ENCODE results near the gene TMEM191C. TPM values are rescaled to one million over a fixed set of nuclear protein-coding genes. Genes with fewer than 3 reads are reported as not detected.
"Not testable (repeated sequence)": the region's sequence is repeated elsewhere in the genome, so short reads cannot be mapped to it uniquely, and the experiment has no call there.

Gene TMEM191C
- total RNA-seq, 6 experiments from 2014 or later, result 0.38 to 1.6 (median 0.56) TPM

DNA sequence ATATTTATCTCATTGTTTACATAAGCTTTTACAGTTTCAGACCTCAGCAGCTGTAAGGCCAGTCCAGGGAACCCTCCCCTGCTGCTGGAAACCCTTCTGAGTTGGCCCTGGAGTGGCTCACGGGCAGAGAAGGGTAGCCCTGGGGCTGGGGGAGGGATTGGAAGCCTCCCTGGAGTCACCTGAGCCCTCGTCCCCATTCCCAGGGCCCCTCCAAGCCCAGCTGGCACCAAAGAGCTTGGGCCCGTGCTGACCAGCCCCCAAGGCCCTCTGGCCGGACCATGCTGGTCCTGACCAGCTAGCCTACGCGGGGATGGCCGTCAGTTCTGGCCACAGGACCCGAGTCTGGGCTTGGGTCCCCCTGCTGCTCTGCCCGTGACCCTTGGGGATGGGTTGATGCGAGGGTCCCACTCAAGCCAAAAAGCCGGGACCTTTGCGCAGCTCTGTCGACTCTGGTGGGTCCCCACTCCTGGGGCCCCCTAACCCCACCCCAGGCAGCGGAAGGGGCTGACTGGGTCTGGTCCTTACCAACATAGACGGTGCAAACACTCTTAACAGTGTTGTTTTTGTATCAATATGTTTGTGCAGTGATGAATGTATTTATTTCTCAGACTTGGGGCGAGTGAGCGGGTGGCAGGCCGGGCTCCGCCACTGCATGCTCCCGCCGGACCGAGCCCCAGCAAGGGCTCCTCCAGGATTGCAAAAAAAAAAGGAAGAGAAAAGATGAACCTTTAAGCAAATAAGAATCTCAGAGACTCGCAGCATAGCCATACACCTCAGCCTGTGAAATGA lies 17.5 kb upstream of the TMEM191C start:
- TF ChIP-seq, protein P1, sequence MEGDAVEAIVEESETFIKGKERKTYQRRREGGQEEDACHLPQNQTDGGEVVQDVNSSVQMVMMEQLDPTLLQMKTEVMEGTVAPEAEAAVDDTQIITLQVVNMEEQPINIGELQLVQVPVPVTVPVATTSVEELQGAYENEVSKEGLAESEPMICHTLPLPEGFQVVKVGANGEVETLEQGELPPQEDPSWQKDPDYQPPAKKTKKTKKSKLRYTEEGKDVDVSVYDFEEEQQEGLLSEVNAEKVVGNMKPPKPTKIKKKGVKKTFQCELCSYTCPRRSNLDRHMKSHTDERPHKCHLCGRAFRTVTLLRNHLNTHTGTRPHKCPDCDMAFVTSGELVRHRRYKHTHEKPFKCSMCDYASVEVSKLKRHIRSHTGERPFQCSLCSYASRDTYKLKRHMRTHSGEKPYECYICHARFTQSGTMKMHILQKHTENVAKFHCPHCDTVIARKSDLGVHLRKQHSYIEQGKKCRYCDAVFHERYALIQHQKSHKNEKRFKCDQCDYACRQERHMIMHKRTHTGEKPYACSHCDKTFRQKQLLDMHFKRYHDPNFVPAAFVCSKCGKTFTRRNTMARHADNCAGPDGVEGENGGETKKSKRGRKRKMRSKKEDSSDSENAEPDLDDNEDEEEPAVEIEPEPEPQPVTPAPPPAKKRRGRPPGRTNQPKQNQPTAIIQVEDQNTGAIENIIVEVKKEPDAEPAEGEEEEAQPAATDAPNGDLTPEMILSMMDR (IDR thresholded peaks at IDR 0.05), result no peak
- DNase-seq, result no peak
- no peaks in the 10 kb centered on the region; the same call in 1 of the 2 replicates for H3K27me3 Mint-ChIP-seq (ENCODE audit: insufficient read depth)

DNA sequence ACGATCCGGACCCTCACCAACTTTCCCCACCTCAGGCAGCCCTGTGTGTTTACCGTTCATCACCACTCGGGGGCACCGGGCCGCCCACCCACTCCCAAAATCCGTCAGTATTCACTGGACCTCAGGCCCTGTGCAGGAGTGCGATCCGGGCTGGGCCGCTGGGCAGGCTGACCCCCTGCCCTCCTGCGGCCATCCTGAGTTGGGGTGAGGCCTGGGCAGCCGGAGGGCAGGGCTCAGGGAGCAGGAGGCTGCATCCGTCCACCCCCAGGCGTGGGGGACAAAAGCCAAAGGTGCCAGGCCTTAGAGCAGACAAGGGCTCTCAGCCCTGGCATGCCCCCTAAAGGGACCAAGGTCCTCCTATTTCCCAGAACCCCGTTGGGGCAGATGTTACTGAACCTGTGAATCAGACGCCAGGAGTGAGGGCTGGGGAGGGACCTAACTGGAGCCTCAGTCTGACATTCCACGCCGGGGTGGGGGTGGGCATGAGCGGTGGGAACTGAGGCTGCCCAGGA lies 16.8 kb upstream of the TMEM191C start:
- TF ChIP-seq, protein P1 (IDR thresholded peaks at IDR 0.05), result peak; percentile 32
- Mint-ChIP-seq H3K27me3 (ENCODE audit: insufficient read depth) (no peaks in the 10 kb centered on the region; the same call in 1 of the 2 replicates), H3K4me3 (no peak overlapping the region), H3K27ac (no peak overlapping the region), H3K4me1 (ENCODE audit: low read depth) (no peaks in the 10 kb centered on the region), H3K9me3 (no peaks in the 10 kb centered on the region), H3K36me3 (ENCODE audit: low read depth) (no peaks in the 10 kb centered on the region)
- no peak for DNase-seq

More for the DNA sequence above, 17.5 kb upstream of the TMEM191C start:
- no peak overlapping the region for H3K4me3 Mint-ChIP-seq
- H3K4me1 Mint-ChIP-seq (ENCODE audit: low read depth), result no peaks in the 10 kb centered on the region
- H3K27ac Mint-ChIP-seq, result no peak overlapping the region
- no peaks in the 10 kb centered on the region for H3K9me3 Mint-ChIP-seq
- no peaks in the 10 kb centered on the region for H3K36me3 Mint-ChIP-seq (ENCODE audit: low read depth)

DNA sequence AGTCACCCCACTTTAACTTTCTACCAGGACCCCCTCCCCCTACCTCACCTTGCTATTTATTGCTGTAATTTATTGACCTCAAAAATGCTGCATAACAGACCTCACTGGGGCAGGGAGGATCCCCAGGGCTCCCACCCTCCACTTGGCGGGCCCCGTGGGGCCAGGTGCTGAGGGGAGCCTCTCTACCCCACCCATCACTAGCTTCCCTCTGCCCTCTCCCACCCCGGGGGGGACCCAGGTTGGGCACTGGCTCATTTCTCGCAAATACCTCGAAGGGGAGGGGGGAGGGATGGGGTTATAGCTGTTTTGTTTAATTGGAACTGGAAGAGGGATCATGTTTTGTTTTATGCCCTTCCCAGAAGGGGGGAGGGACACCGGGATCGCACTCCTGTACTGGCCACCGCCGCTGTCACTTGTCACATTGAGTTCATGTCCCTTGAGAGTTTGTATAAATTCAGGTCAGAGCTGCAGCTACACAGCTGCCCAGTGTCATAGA lies 16.3 kb upstream of the TMEM191C start:
- no peak for DNase-seq
- Mint-ChIP-seq H3K36me3 (ENCODE audit: low read depth) (no peaks in the 10 kb centered on the region), H3K4me1 (ENCODE audit: low read depth) (no peaks in the 10 kb centered on the region), H3K9me3 (no peaks in the 10 kb centered on the region), H3K27ac (no peak overlapping the region), H3K27me3 (ENCODE audit: insufficient read depth) (no peaks in the 10 kb centered on the region; the same call in 1 of the 2 replicates), H3K4me3 (no peak overlapping the region)
- TF ChIP-seq, protein P1 (IDR thresholded peaks at IDR 0.05), result no peak

DNA sequence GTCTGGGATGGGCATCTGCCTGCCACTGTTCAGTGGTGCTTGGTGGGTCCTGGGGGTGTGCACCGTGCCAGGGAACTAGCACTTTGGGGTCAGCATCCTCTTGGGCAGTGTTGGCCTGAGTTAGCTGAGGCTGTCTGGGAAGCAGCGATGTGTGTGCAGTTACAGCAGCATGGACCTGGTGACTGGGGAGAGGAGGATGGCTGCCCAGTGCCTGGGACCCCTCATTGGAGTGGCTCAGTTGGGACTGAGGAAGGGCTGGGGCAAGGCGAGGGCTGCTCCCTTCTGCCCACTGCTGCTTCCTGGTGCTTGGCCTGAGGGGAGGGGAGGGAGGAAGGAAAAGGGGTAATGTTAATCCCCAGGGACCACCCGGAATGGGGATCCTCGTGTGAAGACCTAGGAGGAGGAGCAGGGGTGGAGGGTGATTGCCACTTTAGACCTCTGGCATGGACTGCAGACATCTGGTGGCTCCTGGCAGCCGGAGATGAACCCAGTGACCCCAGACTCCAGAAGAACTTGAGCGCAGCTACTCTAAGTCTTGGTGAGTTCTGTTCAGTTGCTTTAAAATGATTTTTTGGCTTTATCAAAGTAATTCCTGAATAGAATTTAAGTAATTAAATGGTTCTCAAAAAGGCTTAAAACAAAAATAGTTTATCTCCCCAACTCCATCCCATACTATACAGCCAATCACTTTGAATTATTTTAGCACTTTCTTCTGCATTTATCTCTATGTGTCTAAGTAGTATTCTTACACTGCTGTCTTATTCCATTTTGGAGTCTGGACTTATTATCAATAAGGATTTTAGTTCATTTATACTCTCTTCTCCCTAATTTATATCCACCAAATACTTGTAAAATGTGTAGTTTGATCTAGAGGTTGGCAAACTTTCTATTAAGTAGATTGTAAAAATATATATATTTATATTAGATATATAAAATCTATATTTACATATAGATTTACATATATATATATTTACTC lies 15.4 kb upstream of the TMEM191C start:
- Mint-ChIP-seq H3K9me3 (no peaks in the 10 kb centered on the region), H3K27me3 (ENCODE audit: insufficient read depth) (no peaks in the 10 kb centered on the region; the same call in 1 of the 2 replicates), H3K4me3 (no peak overlapping the region), H3K4me1 (ENCODE audit: low read depth) (peaks cover 5% of the 10 kb centered on the region), H3K27ac (no peak overlapping the region), H3K36me3 (ENCODE audit: low read depth) (no peaks in the 10 kb centered on the region)
- DNase-seq, result no peak
- TF ChIP-seq, protein P1 (IDR thresholded peaks at IDR 0.05), result no peak

DNA sequence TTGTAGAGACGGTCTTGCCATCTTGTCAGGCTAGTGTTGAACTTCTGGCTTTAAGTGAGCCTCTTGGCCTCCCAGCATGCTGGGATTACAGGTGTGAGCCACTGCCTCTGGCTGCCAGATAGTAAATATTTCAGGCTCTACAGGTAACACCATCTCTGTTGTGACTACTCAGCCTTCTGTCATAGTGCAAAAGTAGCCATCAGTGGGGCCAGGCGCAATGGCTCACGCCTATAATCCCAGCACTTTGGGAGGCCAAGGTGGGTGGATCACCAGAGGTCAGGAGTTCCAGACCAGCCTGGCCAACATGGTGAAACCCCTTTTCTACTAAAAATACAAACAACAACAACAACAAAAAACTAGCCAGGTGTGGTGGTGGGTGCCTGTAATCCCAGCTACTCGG lies 14.5 kb upstream of the TMEM191C start:
- H3K27ac Mint-ChIP-seq; DNase-seq; H3K36me3 Mint-ChIP-seq (ENCODE audit: low read depth); H3K9me3 Mint-ChIP-seq; H3K4me3 Mint-ChIP-seq; H3K27me3 Mint-ChIP-seq (ENCODE audit: insufficient read depth): not testable (repeated sequence)
- H3K4me1 Mint-ChIP-seq (ENCODE audit: low read depth), result peaks cover 12% of the 10 kb centered on the region

DNA sequence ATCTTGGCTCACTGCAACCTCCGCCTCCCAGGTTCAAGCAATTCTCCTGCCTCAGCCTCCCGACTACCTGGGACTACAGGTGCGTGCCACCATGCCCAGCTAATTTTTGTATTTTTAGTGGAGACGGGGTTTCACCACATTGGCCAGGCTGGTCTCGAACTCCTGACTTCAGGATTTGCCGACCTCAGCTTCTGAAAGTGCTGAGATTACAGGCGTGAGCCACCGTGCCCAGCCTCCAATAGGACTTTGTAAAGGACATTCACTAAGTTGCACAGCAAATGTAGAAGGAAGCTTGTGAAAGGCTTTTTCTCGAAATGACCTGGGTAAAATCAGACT lies 12.2 kb upstream of the TMEM191C start:
- H3K27me3 Mint-ChIP-seq (ENCODE audit: insufficient read depth); H3K9me3 Mint-ChIP-seq; H3K4me3 Mint-ChIP-seq; H3K27ac Mint-ChIP-seq; H3K36me3 Mint-ChIP-seq (ENCODE audit: low read depth); DNase-seq: not testable (repeated sequence)
- peaks cover 12% of the 10 kb centered on the region for H3K4me1 Mint-ChIP-seq (ENCODE audit: low read depth)

All from HFFc6 (cell line).